K562 (cell line): ENCODE measurements around the gene HSPB1. TPM values are rescaled to one million over a fixed set of nuclear protein-coding genes. Genes with fewer than 3 reads are reported as not detected.

Experiments used
- CGGBP1 ChIP-seq: fragments of 250-450 bp; sonication (Bioruptor Pico); IDR thresholded peaks from 2 replicates; pipeline ENCODE4 v1.9.0; 2021; ENCODE audit warnings: mild to moderate bottlenecking
- CXXC5 ChIP-seq: fragments of 250-450 bp; sonication (Bioruptor Pico); IDR thresholded peaks from 2 replicates; pipeline ENCODE4 v1.8.0; 2022; ENCODE audit warnings: inconsistent platforms, mild to moderate bottlenecking, moderate library complexity
- FOXJ3 ChIP-seq: sonication (generic); formaldehyde crosslinking; IDR thresholded peaks from 2 replicates; pipeline ENCODE4 v1.4.0; 2020; ENCODE audit warnings: mild to moderate bottlenecking, missing genetic modification reagents
- HNRNPH1 ChIP-seq: fragments of 200-400 bp; formaldehyde crosslinking; optimal IDR thresholded peaks from 2 replicates; pipeline ENCODE3; 2017; ENCODE audit warnings: low read depth, mild to moderate bottlenecking, low read length, moderate library complexity
- L3MBTL2 ChIP-seq: fragments of 450-650 bp; IDR thresholded peaks from 2 replicates; pipeline ENCODE4 v1.6.1; 2016; ENCODE audit warnings: mild to moderate bottlenecking, moderate library complexity
- MAX ChIP-seq: sonication (generic); formaldehyde crosslinking; IDR thresholded peaks from 2 replicates; pipeline ENCODE4 v1.9.0; 2022; ENCODE audit warnings: mild to moderate bottlenecking, missing genetic modification reagents
- MBD2 ChIP-seq: sonication (generic); IDR thresholded peaks from 2 replicates; pipeline ENCODE4 v1.6.1; 2016; ENCODE audit warnings: low read depth, borderline replicate concordance
- NFIX ChIP-seq: fragments of 250-450 bp; sonication (Bioruptor Pico); IDR thresholded peaks from 2 replicates; pipeline ENCODE4 v1.4.0; 2020; ENCODE audit warnings: low read depth, mild to moderate bottlenecking, moderate library complexity
- OTX1 ChIP-seq: fragments of 450-650 bp; formaldehyde crosslinking; IDR thresholded peaks from 2 replicates; pipeline ENCODE4 v1.4.0; 2022; ENCODE audit warnings: mild to moderate bottlenecking
- PHF20 ChIP-seq: fragments of 450-650 bp; IDR thresholded peaks from 2 replicates; pipeline ENCODE4 v1.6.1; 2018; ENCODE audit not compliant: partially characterized antibody
- SMAD1 ChIP-seq: fragments of 150-350 bp; IDR thresholded peaks from 2 replicates; pipeline ENCODE4 v1.6.1; 2014; ENCODE audit warnings: low read length, low read depth; ENCODE audit not compliant: partially characterized antibody
- SMARCA5 ChIP-seq: fragments of 450-650 bp; IDR thresholded peaks from 2 replicates; pipeline ENCODE4 v1.6.1; 2016
- SMC3 ChIP-seq: conservative IDR thresholded peaks from 2 replicates; pipeline ENCODE4 v1.6.1; 2011; ENCODE audit warnings: low read depth, low read length, improper control_type of control experiment; ENCODE audit not compliant: insufficient read depth
- SP1 ChIP-seq: sonication (generic); formaldehyde crosslinking; IDR thresholded peaks from 2 replicates; pipeline ENCODE4 v1.8.1; 2022; ENCODE audit warnings: mild to moderate bottlenecking, missing genetic modification reagents
- TBP ChIP-seq: optimal IDR thresholded peaks from 2 replicates; pipeline ENCODE3; 2011; ENCODE audit warnings: low read depth, low read length, improper control_type of control experiment
- TCF7L2 ChIP-seq: fragments of 150-350 bp; IDR thresholded peaks from 2 replicates; pipeline ENCODE4 v1.6.1; 2016; ENCODE audit warnings: low read depth, mild to moderate bottlenecking, low read length, moderate library complexity
- TFAP4 ChIP-seq: sonication (generic); formaldehyde crosslinking; IDR thresholded peaks from 2 replicates; pipeline ENCODE4 v1.8.0; 2022; ENCODE audit warnings: missing genetic modification reagents, mild to moderate bottlenecking, moderate library complexity, borderline replicate concordance
- U2AF2 ChIP-seq: fragments of 200-400 bp; formaldehyde crosslinking; optimal IDR thresholded peaks from 2 replicates; pipeline ENCODE3; 2017; ENCODE audit warnings: low read depth, mild to moderate bottlenecking, low read length
- ZNF75A ChIP-seq: fragments of 450-650 bp; formaldehyde crosslinking; IDR thresholded peaks from 2 replicates; pipeline ENCODE4 v1.4.0; 2020; ENCODE audit warnings: mild to moderate bottlenecking
- ZNF778 ChIP-seq: fragments of 450-650 bp; formaldehyde crosslinking; IDR thresholded peaks from 2 replicates; pipeline ENCODE4 v1.4.0; 2020; ENCODE audit warnings: mild to moderate bottlenecking, moderate library complexity
- polyA plus RNA-seq, 8 experiments: library from polyadenylated mRNA; depleted of rRNA in 4 of 8; stranded (reverse) in 5 of 8; unstranded in 3 of 8; fragments of >200 nt; fragmentation: Nextera tagmentation in 2 of 8; fragmentation: Illumina TruSeq in 1 of 8; extraction: Ambion mirVana in 2 of 8; extraction: Trizol in 1 of 8; gene quantifications; 2 replicates each; pipeline versions ENCODE4 v1.2.1 to v1.2.3, GENCODE V29; 2011 to 2014; ENCODE audit warnings: inconsistent platforms in 1 of 8, missing spikeins in 1 of 8
- total RNA-seq, 7 experiments: library from RNA; depleted of rRNA in 6 of 7; stranded (reverse); fragments of >200 nt in 6 of 7; fragmentation: Illumina TruSeq in 2 of 7; extraction: Trizol in 2 of 7; gene quantifications; 2 replicates each; pipeline versions ENCODE4 v1.2.1 to v1.2.3, GENCODE V29; 2011 to 2021; ENCODE audit warnings: low replicate concordance in 1 of 7

HSPB1 gene
- total and polyA plus RNA-seq, 9 of the 15 experiments (the other 6 are each of a cell fraction or from before 2014, with no cell fraction given) = 27.1 to 522 (median 138) TPM

- TF ChIP-seq TFAP4 (peak; percentile 77), SMC3 (0 out of 2 replicates have a peak, but pooled peaks have one; percentile 20), OTX1 (no peak), NFIX (CRISPR knock-in tag) (no peak), CGGBP1 (no peak), CXXC5 (peak; percentile 31; the same call in 1 of the 2 replicates), ZNF75A (no peak), SMARCA5 (no peak), HNRNPH1 (no peak), SP1 (CRISPR knock-in tag) (no peak), U2AF2 (no peak), FOXJ3 (CRISPR knock-in tag) (no peak), TBP (no peak), L3MBTL2 (peak; percentile 27; the same call in 1 of the 2 replicates), TCF7L2 (no peak), SMAD1 (no peak), ZNF778 (CRISPR knock-in tag) (no peak), PHF20 (no peak), MAX (CRISPR knock-in tag) (peak; percentile 49), MBD2 (peak; percentile 29; the same call in 1 of the 2 replicates)
Measured at GRCh38 chr7:76328389-76328788, 25.9 kb downstream of the HSPB1 start (continued).
